OCI-LY1 (cell line): ENCODE measurements around the gene CEP57L1.

ENCODE experiments used
- H2AFZ ChIP-seq: fragments of 200-600 bp; sonication (generic), shearing (Covaris generic); 2 replicates; pipeline ENCODE4 v1.6.0; 2014; ENCODE audit warnings: antibody characterized with exemption, mild to moderate bottlenecking, low read length
- H3F3A ChIP-seq: fragments of 200-600 bp; sonication (generic), shearing (Covaris generic); 2 replicates; pipeline ENCODE4 v1.6.0; 2014; ENCODE audit warnings: mild to moderate bottlenecking, antibody characterized with exemption, low read length, moderate library complexity; ENCODE audit not compliant: insufficient read depth
- H3K27ac ChIP-seq: fragments of 200-600 bp; sonication (generic); 2 replicates; pipeline ENCODE4 v1.5.1; 2014; ENCODE audit warnings: low read length, mixed run types, mild to moderate bottlenecking, low read depth; ENCODE audit not compliant: poor library complexity, severe bottlenecking
- H3K27me3 ChIP-seq: fragments of 200-600 bp; sonication (generic); 2 replicates; pipeline ENCODE4 v1.6.0; 2014; ENCODE audit warnings: antibody characterized with exemption, mild to moderate bottlenecking, low read length, moderate library complexity; ENCODE audit not compliant: insufficient read depth
- H3K36me3 ChIP-seq: fragments of 200-600 bp; sonication (generic); 2 replicates; pipeline ENCODE4 v1.6.1; 2014; ENCODE audit warnings: mild to moderate bottlenecking, antibody characterized with exemption, low read length, moderate library complexity, mixed read lengths; ENCODE audit not compliant: insufficient read depth
- H3K4me1 ChIP-seq: fragments of 200-600 bp; sonication (generic); 2 replicates; pipeline ENCODE4 v1.5.1; 2014; ENCODE audit warnings: mild to moderate bottlenecking, low read length, moderate library complexity; ENCODE audit not compliant: insufficient read depth, severe bottlenecking
- H3K4me2 ChIP-seq: fragments of 200-600 bp; sonication (generic), shearing (Covaris generic); 2 replicates; pipeline ENCODE4 v1.6.1; 2014; ENCODE audit warnings: low read length
- H3K4me3 ChIP-seq: fragments of 200-600 bp; sonication (generic); 2 replicates; pipeline ENCODE4 v1.5.1; 2014; ENCODE audit warnings: low read length, low read depth, mild to moderate bottlenecking, mixed read lengths; ENCODE audit not compliant: poor library complexity, severe bottlenecking
- H3K79me2 ChIP-seq: fragments of 200-600 bp; shearing (Covaris generic); 2 replicates; pipeline ENCODE4 v1.6.1; 2016; ENCODE audit warnings: mixed run types, low read length, mixed read lengths; ENCODE audit not compliant: insufficient read depth
- H3K9ac ChIP-seq: fragments of 200-600 bp; sonication (generic), shearing (Covaris generic); 2 replicates; pipeline ENCODE4 v1.6.1; 2014; ENCODE audit warnings: mild to moderate bottlenecking, low read length, mixed read lengths
- H3K9me2 ChIP-seq: fragments of 200-600 bp; sonication (generic), shearing (Covaris generic); 2 replicates; pipeline ENCODE4 v1.6.1; 2014; ENCODE audit warnings: low read depth, mild to moderate bottlenecking, low read length, mixed read lengths
- H3K9me3 ChIP-seq: fragments of 200-600 bp; shearing (Covaris generic); 2 replicates; pipeline ENCODE4 v1.6.1; 2014; ENCODE audit warnings: low read length, mixed read lengths
- H4K20me1 ChIP-seq: fragments of 200-600 bp; sonication (generic), shearing (Covaris generic); 2 replicates; pipeline ENCODE4 v1.6.0; 2016; ENCODE audit warnings: mild to moderate bottlenecking, low read length; ENCODE audit not compliant: insufficient read depth
- CTCF ChIP-seq: fragments of 200-600 bp; sonication (generic), shearing (Covaris generic); IDR thresholded peaks from 2 replicates; pipeline ENCODE4 v1.5.1; 2017; ENCODE audit warnings: mild to moderate bottlenecking, antibody characterized with exemption, low read length, moderate library complexity, mixed read lengths
- EZH2 ChIP-seq: fragments of 200-600 bp; sonication (generic), shearing (Covaris generic); IDR thresholded peaks from 2 replicates; pipeline ENCODE4 v1.8.0; 2017; ENCODE audit warnings: borderline replicate concordance, mixed run types, mild to moderate bottlenecking, antibody characterized with exemption, low read length, moderate library complexity, mixed read lengths

CEP57L1 gene

GRCh38 chr6:109052018-109052651 lies 43.2 kb upstream of the CEP57L1 start:
- no peaks in the 10 kb centered on the region for H4K20me1 ChIP-seq
- no peaks in the 10 kb centered on the region for H3F3A ChIP-seq
- H3K9me3 ChIP-seq = no peaks in the 10 kb centered on the region
- no peak for TF ChIP-seq EZH2
- no peak for TF ChIP-seq CTCF
- no peaks in the 10 kb centered on the region for H3K36me3 ChIP-seq
- no peak overlapping the region for H3K4me3 ChIP-seq
- no peak overlapping the region for H3K9ac ChIP-seq
- H3K9me2 ChIP-seq = no peaks in the 10 kb centered on the region
- H3K27ac ChIP-seq = no peak overlapping the region
- H3K4me1 ChIP-seq = no peaks in the 10 kb centered on the region
- no peak overlapping the region for H2AFZ ChIP-seq
- H3K27me3 ChIP-seq = no peaks in the 10 kb centered on the region
- no peak overlapping the region for H3K4me2 ChIP-seq
- H3K79me2 ChIP-seq = no peaks in the 10 kb centered on the region

GRCh38 chr6:109052852-109053251 lies 42.5 kb upstream of the CEP57L1 start:
- no peak overlapping the region for H3K4me3 ChIP-seq
- H3K4me2 ChIP-seq = no peak overlapping the region
- H2AFZ ChIP-seq = no peak overlapping the region
- no peaks in the 10 kb centered on the region for H3K9me2 ChIP-seq
- H4K20me1 ChIP-seq = no peaks in the 10 kb centered on the region
- no peaks in the 10 kb centered on the region for H3K79me2 ChIP-seq
- H3K9me3 ChIP-seq = no peaks in the 10 kb centered on the region
- H3F3A ChIP-seq = no peaks in the 10 kb centered on the region
- H3K27ac ChIP-seq = no peak overlapping the region
- H3K27me3 ChIP-seq = no peaks in the 10 kb centered on the region
- H3K4me1 ChIP-seq = no peaks in the 10 kb centered on the region
- TF ChIP-seq CTCF = no peak
- no peak for TF ChIP-seq EZH2
- no peaks in the 10 kb centered on the region for H3K36me3 ChIP-seq
- no peak overlapping the region for H3K9ac ChIP-seq

GRCh38 chr6:109053336-109053735 lies 42.0 kb upstream of the CEP57L1 start:
- Histone ChIP-seq H3K9ac (no peak overlapping the region), H4K20me1 (no peaks in the 10 kb centered on the region), H3K4me2 (no peak overlapping the region), H2AFZ (no peak overlapping the region), H3K36me3 (no peaks in the 10 kb centered on the region), H3F3A (no peaks in the 10 kb centered on the region), H3K27me3 (no peaks in the 10 kb centered on the region), H3K27ac (no peak overlapping the region), H3K4me3 (no peak overlapping the region), H3K79me2 (no peaks in the 10 kb centered on the region), H3K9me3 (no peaks in the 10 kb centered on the region), H3K9me2 (no peaks in the 10 kb centered on the region), H3K4me1 (no peaks in the 10 kb centered on the region)
- no peak for TF ChIP-seq CTCF
- no peak for TF ChIP-seq EZH2
